Breast epithelium (tissue), 4 donors: Measurements from ENCODE around the gene ONECUT1. TPM values are rescaled to one million over a fixed set of nuclear protein-coding genes. Genes with fewer than 3 reads are reported as not detected.

Source experiments
- DNase-seq, 2 donors: peaks; one replicate each; pipeline ENCODE4 v3.0.0-alpha.2; 2019; ENCODE audit warnings: low spot score in 2 of 2
- H3K27ac ChIP-seq, 2 donors: fragments of 200-600 bp; sonication (generic) in 1 of 2; one replicate each; pipeline ENCODE4 v1.5.1; 2016 to 2019; ENCODE audit warnings: mild to moderate bottlenecking in 1 of 2
- H3K27me3 ChIP-seq, 2 donors: fragments of 200-600 bp; sonication (generic) in 1 of 2; one replicate each; pipeline versions ENCODE4 v1.5.1 to v1.6.0; 2017 to 2019; ENCODE audit warnings: control low read depth in 1 of 2, mild to moderate bottlenecking in 1 of 2
- H3K36me3 ChIP-seq: fragments of 200-600 bp; one replicate; pipeline ENCODE4 v1.5.1; 2019
- H3K4me1 ChIP-seq, 2 donors: fragments of 200-600 bp; sonication (generic); one replicate each; pipeline ENCODE4 v1.5.1; 2016 to 2019; ENCODE audit warnings: control low read depth in 1 of 2
- H3K4me3 ChIP-seq, 3 donors: fragments of 200-600 bp; sonication (generic); 1 replicate in 2 of 3; 2 replicates in 1 of 3; pipeline ENCODE4 v1.5.1; 2016 to 2019; ENCODE audit warnings: mild to moderate bottlenecking in 3 of 3, moderate library complexity in 2 of 3
- H3K9me3 ChIP-seq, 2 donors: fragments of 200-600 bp; sonication (generic) in 1 of 2; one replicate each; pipeline ENCODE4 v1.5.1; 2016 to 2019; ENCODE audit warnings: control low read depth in 1 of 2
- POLR2A ChIP-seq: fragments of 450-650 bp; IDR thresholded peaks from one replicate; pipeline ENCODE4 v1.6.1; 2016; ENCODE audit warnings: antibody characterized with exemption, mild to moderate bottlenecking, moderate library complexity
- POLR2AphosphoS5 ChIP-seq, 3 donors: sonication (generic); formaldehyde crosslinking; IDR thresholded peaks; one replicate each; pipeline ENCODE4 v1.6.1; 2017; ENCODE audit warnings: antibody characterized with exemption in 3 of 3
- intact Hi-C: fragments of 100-400 bp; cut with DNase I; formaldehyde crosslinking; loops from one replicate; pipeline ENCODE4 v1.15.1; 2023; ENCODE audit warnings: low total_unique reads
- total RNA-seq, 3 donors: library from RNA; depleted of rRNA; stranded (reverse); fragments of >200 nt; gene quantifications; one replicate each; pipeline ENCODE4 v1.1.0, GENCODE V29; 2016
- TF ChIP-seq, protein P1 (sequence below), 3 donors: fragments of 450-650 bp; IDR thresholded peaks; one replicate each; pipeline ENCODE4 v1.5.1; 2016 to 2017; ENCODE audit warnings: antibody characterized with exemption in 3 of 3, mild to moderate bottlenecking in 3 of 3, moderate library complexity in 3 of 3

The ONECUT1 gene
- total RNA-seq, 3 donors from 2014 or later: not detected

DNA sequence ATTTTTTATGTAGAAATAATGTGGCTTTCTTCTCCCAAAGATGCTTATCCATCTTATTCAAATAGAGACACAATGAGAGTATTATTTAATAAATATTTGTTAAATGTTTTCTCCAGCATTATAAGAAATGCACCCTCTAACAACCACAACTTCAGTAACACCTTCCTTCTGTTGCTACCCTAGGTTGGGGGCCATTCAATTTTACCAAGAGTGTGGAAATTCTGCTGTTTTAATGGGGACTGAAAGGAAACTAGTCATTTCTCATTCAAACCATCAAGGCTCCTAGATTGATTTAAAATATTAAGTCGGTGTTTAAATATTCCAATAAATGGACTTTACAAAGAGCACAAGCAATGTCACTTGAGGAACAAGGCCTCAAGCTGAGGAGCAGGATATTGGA lies 7.6 kb downstream of the ONECUT1 start:
- intact Hi-C loops: no loop called here

DNA sequence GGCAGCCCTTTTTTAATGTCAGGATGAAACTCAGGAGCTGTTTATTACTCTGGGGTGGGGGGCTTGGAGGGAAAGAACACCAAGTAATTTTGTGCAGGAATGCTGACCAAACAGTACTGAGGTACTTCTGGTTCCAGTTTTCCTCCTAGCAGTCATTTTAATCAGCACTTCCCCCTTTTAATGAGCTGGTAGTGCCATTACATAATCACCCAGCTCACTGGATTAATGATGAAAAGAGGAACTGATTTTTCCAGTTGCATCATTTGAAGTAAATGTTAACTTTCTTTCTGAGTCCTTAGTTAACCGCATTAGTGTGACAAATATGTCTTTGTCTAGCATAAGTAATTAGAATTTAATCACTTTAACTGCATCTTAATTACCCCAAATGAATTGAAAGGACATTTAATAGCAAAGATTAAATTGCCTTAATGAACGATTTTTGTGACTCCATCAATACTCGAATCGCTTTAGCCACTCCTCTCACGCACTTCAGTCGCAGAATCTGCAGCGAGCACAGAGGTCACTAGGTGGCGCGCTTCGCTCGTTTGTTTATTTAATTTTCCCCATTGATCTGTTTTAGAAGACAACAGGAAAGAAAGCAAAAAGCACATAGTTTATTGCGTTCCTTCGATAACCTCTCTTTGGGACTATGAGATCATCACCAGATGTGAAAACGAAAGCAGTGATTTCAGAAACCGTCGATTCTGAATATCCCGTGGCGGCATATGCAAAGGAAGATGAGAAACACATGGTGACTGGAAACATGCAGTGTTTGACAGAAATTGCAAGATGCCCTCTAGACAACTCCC lies 9.8 kb downstream of the ONECUT1 start:
- Histone ChIP-seq H3K9me3 (no peaks in the 10 kb centered on the region), H3K36me3 (no peaks in the 10 kb centered on the region), H3K27ac (no peak overlapping the region), H3K4me1 (peaks cover 0 to 8% of the 10 kb centered on the region in 2 donors), H3K27me3 (peaks cover 0 to 92% of the 10 kb centered on the region in 2 donors), H3K4me3 (peak overlapping the region in 1 of 3 donors; percentile 49)
- intact Hi-C loops: no loop called here
- no peak for TF ChIP-seq POLR2AphosphoS5 (IDR thresholded peaks at IDR 0.05)
- TF ChIP-seq, protein P1, sequence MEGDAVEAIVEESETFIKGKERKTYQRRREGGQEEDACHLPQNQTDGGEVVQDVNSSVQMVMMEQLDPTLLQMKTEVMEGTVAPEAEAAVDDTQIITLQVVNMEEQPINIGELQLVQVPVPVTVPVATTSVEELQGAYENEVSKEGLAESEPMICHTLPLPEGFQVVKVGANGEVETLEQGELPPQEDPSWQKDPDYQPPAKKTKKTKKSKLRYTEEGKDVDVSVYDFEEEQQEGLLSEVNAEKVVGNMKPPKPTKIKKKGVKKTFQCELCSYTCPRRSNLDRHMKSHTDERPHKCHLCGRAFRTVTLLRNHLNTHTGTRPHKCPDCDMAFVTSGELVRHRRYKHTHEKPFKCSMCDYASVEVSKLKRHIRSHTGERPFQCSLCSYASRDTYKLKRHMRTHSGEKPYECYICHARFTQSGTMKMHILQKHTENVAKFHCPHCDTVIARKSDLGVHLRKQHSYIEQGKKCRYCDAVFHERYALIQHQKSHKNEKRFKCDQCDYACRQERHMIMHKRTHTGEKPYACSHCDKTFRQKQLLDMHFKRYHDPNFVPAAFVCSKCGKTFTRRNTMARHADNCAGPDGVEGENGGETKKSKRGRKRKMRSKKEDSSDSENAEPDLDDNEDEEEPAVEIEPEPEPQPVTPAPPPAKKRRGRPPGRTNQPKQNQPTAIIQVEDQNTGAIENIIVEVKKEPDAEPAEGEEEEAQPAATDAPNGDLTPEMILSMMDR (IDR thresholded peaks at IDR 0.05): peak in 2 of 3 donors; percentile 62 to 69
- TF ChIP-seq POLR2A: no peak
- DNase-seq: no peak

More for the DNA sequence above, 7.6 kb downstream of the ONECUT1 start:
- Histone ChIP-seq H3K27ac (no peak overlapping the region), H3K27me3 (peaks cover 0 to 95% of the 10 kb centered on the region in 2 donors), H3K4me3 (no peak overlapping the region), H3K9me3 (no peaks in the 10 kb centered on the region), H3K36me3 (no peaks in the 10 kb centered on the region), H3K4me1 (peaks cover 0 to 8% of the 10 kb centered on the region in 2 donors)
- no peak for DNase-seq
- TF ChIP-seq POLR2A (no peak), POLR2AphosphoS5 (IDR thresholded peaks at IDR 0.05) (no peak)
- TF ChIP-seq, protein P1 (IDR thresholded peaks at IDR 0.05): no peak

DNA sequence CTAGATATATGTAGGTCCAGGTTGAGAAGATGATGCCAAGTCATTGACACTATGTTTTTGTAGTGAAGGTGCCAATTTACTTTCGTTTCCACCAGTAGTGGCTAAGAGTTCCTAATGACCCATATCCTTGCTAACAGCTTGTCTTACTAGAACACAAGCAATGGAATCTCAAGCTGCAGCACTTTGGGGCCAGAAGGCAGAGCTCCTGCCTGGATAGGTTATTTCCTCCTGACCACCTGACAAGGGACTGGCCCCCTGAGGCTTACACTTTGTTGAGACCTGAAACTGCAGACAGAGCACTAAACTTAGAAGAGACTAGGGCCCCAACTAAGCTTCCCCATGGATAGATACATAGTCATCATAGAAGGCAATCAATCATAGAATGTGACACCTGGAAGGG lies 11.7 kb downstream of the ONECUT1 start:
- H3K4me1 ChIP-seq: no peaks in the 10 kb centered on the region
- no peaks in the 10 kb centered on the region for H3K9me3 ChIP-seq
- TF ChIP-seq POLR2AphosphoS5 (IDR thresholded peaks at IDR 0.05) (no peak), POLR2A (no peak)
- TF ChIP-seq, protein P1 (IDR thresholded peaks at IDR 0.05): no peak
- H3K36me3 ChIP-seq: no peaks in the 10 kb centered on the region
- no peak for DNase-seq
- intact Hi-C loops: no loop called here
- H3K27me3 ChIP-seq: peaks cover 0 to 86% of the 10 kb centered on the region in 2 donors
- H3K27ac ChIP-seq: no peak overlapping the region
- no peak overlapping the region for H3K4me3 ChIP-seq

DNA sequence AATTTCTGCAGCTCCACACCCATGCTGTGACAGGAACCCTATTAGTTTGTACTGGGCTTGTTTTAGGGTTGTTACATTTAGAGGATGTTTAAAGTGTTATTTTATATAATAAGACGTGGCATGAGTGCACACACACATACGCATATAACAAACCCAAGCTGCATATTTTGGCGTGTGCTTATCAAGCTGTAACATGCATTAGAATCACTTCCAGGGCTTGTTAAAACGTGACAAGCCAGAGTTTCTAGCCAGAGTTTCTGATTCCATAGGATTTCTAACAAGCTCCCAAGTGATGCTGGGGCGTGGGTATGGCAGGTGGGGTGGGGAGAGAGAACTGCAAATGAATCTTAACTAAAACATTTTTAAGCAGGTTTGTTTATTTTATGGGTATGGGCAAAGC lies 17.4 kb downstream of the ONECUT1 start:
- H3K36me3 ChIP-seq: no peaks in the 10 kb centered on the region
- H3K4me3 ChIP-seq: no peak overlapping the region
- no peak for DNase-seq
- intact Hi-C loops: no loop called here
- peaks cover 0 to 57% of the 10 kb centered on the region in 2 donors for H3K27me3 ChIP-seq
- TF ChIP-seq, protein P1 (IDR thresholded peaks at IDR 0.05): no peak
- TF ChIP-seq POLR2A (no peak), POLR2AphosphoS5 (IDR thresholded peaks at IDR 0.05) (no peak)
- no peak overlapping the region for H3K27ac ChIP-seq
- no peaks in the 10 kb centered on the region for H3K4me1 ChIP-seq
- H3K9me3 ChIP-seq: no peaks in the 10 kb centered on the region

DNA sequence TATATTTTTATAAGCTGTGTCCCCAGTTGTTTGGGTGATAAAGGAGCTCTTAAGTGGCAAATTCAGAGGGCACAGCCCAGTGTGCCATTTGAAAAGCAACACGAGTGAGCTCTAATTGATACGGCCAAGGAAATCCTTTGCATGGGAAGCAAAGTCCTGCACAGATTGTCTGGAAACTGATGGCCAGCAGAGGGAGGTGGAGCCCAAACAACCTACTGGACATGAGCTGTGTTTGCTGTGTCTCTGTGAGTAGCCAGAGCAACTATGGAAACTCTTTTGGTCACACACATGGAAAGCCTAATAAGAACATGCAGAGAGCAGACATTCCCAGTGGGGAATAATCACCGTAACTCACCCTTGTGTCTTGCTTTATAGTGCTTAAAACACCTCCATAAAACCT lies 24.4 kb downstream of the ONECUT1 start:
- Histone ChIP-seq H3K4me3 (no peak overlapping the region), H3K27ac (no peak overlapping the region), H3K4me1 (no peaks in the 10 kb centered on the region), H3K27me3 (peaks cover 0 to 23% of the 10 kb centered on the region in 2 donors), H3K9me3 (no peaks in the 10 kb centered on the region), H3K36me3 (no peaks in the 10 kb centered on the region)
- intact Hi-C loops: no loop called here
- DNase-seq: no peak
- TF ChIP-seq POLR2AphosphoS5 (IDR thresholded peaks at IDR 0.05) (no peak), POLR2A (no peak)
- TF ChIP-seq, protein P1 (IDR thresholded peaks at IDR 0.05): no peak
